Gastrocnemius medialis (tissue), 4 donors: ENCODE data around the gene RAB44.

Experiments used
- CTCF ChIP-seq, 5 experiments: fragments of 450-650 bp in 3 of 5; fragments of 200-600 bp in 2 of 5; sonication (generic) in 2 of 5; IDR thresholded peaks in 4 of 5; conservative IDR thresholded peaks in 1 of 5; 1 replicate in 4 of 5; 2 replicates in 1 of 5; pipeline ENCODE4 v1.5.1; 2016 to 2019; ENCODE audit warnings: antibody characterized with exemption in 5 of 5, mild to moderate bottlenecking in 3 of 5, moderate library complexity in 3 of 5
- POLR2A ChIP-seq, 2 donors: fragments of 450-650 bp; IDR thresholded peaks; one replicate each; pipeline ENCODE4 v1.6.1; 2017; ENCODE audit warnings: antibody characterized with exemption in 2 of 2, mild to moderate bottlenecking in 2 of 2, moderate library complexity in 2 of 2

DNA sequence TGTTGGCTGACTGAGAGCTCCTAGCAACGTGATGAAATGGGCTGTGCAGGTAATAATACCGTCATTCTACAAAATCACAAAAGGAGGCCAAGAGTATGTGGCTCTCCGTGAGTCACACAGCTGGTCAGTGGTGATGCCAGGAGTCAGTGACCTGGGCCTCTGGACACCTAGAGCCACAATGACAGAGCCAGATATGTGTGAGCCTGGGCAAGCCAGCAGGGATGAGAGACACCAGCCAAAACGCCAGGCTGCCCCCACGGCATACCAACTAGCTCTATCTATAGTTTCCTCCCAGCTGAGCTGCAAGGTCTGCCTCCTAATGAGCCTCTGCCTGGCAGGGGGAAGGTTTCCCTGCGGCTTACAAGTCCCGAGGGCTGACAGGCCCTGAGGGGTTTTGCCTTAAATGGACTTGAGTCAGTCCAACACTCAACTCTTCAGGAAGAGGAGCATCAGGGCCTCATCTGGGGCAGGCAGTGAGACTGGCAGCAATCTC lies 71.6 kb downstream of the RAB44 start:
- no peak for TF ChIP-seq CTCF (IDR thresholded peaks at IDR 0.05 in 4 of 5, conservative IDR thresholded peaks at IDR 0.05 in 1 of 5)
- no peak for TF ChIP-seq POLR2A (IDR thresholded peaks at IDR 0.05)
